DMS79 treated with DMSO at 0.1 percent for 48 hours (cell line): Measurements from ENCODE around the gene GRIFIN.
"Not testable (repeated sequence)": the region's sequence is repeated elsewhere in the genome, so short reads cannot be mapped to it uniquely, and the experiment has no call there.

Experiments used
- DNase-seq: peaks from one replicate; lab custom pipeline; 2025; lab: John Stamatoyannopoulos, UW

Gene GRIFIN

DNA sequence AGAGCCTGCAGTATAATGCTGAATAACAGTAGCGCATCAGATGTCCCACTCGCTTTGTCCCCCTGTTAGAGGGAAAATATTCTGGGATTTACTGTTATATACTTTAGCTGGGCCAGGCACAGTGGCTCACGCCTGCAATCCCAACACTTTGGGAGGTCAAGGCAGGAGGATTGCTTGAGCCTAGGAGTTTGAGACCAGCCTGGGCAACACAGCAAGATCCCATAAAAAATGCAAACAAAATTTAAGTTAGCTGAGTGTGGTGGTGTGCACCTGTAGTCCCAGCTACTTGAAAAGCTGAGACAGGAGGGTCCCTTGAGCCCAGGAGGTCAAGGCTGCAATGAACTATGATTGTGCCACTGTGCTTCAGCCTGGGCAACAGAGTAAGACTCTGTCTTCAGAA lies 22.3 kb downstream of the GRIFIN start:
- DNase-seq = not testable (repeated sequence)

DNA sequence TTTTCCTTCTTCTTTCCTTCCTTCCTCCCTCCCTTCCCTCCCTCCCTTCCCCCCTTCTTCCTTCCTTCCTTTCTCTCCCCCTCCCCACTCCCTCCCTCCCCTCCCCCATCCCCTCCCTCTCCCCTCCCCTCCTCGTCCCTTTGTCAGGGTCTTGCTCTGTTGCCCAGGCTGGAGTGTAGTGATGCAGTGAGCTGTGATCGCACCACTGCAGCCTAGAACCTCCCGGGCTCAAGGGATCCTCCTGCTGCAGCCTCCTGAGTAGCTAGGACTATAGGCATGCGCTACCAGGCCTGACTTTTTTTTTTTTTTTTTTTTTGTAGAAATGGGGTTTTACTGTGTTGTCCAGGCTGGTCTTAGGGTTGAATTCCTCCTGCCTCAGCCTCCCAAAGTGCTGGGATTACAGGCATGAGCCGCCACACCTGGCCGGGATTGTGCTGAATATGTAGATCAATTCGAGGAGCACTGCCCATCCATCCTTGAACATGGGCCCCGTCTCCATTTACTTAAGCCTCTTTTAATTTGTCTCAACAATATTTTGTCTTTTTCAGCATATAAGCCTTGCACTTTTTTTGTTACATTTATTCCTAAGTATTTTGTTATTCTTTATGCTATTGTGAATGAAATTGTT lies 23.4 kb downstream of the GRIFIN start:
- DNase-seq = no peak

GRCh38 chr7:2452074-2452507 lies 24.1 kb downstream of the GRIFIN start:
- DNase-seq = no peak

GRCh38 chr7:2451171-2452073 lies 24.8 kb downstream of the GRIFIN start:
- DNase-seq = peak; percentile 52

GRCh38 chr7:2450198-2451107 lies 25.7 kb downstream of the GRIFIN start:
- no peak for DNase-seq

DNA sequence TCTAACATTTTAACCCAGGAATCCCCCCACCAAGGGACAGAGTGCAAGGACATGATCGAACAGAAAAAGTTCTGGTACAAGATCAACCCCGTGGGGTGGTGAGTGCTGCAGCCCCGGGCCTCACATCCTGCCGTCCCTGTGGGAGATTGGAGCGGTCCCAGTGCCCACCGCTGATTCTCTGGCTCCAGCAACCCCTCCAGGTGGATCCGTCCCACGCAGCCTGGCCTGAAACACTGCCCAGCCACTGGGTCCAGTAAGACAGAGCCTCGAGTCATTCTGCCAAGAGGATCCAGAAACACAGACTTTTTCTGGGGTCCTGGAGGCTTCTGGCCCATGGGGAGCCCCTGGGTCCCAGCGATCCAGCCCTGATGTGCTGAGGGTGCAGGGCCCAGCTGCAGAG lies 29.5 kb downstream of the GRIFIN start:
- no peak for DNase-seq

GRCh38 chr7:2445898-2446555 lies 30.2 kb downstream of the GRIFIN start:
- DNase-seq = no peak

DNA sequence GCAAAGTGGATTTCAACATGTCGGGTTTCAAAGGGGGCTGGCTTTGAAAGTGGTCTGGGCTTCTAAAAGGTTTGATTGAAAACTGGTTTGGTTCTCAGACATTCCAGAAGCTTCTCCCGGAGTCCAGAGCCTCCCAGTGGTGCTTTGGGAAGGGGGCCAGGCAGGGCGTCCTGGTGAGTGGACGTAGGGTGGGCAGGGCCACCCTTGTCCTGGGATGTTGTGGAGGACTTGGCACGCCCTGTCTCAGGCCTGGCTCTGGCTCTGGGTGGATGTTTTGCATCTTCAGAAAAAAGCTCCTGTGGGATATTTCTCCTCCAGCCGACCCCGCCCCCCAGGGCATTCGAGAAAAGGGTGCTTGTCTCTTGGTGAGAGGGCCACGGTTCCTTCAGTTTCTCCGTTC lies 31.2 kb downstream of the GRIFIN start:
- no peak for DNase-seq

GRCh38 chr7:2444476-2444875 lies 31.7 kb downstream of the GRIFIN start:
- no peak for DNase-seq

DNA sequence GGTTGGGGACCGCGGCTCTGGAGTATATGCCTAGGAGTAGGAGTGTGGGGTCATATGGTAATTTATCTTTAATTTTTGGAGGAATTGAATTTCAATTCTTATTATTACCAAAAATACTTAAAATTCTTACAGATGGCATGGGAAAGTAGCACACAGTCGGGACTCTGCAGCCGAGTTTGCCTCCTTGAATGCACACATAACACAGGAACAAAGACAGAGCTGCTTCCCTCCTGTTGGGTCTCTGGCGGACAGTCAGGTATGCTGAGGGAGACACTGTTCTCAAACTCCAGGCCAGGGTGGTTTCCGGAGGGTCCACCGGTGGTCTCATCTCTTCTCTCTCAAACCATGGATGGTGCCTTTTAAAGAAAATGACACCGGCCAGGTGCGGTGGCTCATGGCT lies 32.7 kb downstream of the GRIFIN start:
- DNase-seq = no peak

- DNase-seq = no peak
Observed at GRCh38 chr7:2441430-2442058, 34.7 kb downstream of the GRIFIN start.

DNA sequence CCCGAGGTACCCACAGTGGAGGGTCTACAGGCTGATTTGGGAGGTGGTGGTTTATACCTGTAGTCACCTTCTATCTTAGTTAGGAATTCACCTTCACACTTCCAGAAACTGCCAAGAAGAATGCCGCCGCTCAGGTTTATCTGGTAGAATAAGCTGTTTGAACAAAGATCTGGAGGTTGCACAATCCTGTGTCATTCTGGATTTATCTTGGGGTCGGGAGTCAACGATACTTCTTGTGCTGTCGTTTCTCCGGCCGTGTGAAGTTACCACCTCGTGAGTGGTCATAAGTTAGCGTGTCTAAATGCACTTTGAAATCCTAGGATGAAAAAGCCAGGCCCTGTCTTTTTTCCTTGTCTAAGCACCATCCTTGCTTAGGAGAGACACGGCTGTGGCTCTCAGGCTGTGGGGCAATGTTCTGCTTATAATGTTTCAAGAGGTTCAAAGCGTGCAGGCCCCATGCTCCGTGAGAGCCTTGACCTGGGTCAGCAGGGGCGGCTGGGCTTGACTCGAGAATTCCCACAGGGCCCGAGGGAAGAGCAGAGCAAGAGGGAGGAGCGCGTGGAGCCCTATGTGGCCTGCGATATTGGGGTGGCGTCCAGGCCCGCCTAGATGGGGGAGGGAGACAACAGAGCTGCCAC lies 35.5 kb downstream of the GRIFIN start:
- DNase-seq = no peak

- DNase-seq = no peak
Observed at GRCh38 chr7:2438775-2439174, 37.4 kb downstream of the GRIFIN start.

DNA sequence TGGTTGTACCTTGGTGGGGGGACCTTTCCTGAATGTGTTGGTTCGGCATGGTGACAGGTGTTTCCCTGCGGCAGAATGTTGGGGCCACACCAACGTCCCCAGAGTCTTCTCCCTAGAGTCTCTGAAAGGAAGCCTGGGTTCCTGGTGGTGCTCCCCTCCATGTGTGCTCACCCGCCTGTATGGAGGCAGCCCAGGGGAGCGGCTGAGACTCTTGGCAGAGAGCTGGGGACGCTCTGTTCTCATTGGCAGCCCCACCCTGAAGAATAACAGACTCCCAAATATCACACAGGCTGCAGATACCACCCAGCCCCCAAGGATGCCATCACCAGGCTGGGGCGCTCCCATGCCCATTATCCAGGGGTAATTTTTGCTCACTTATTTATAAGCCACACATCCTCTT lies 38.0 kb downstream of the GRIFIN start:
- DNase-seq = no peak

DNA sequence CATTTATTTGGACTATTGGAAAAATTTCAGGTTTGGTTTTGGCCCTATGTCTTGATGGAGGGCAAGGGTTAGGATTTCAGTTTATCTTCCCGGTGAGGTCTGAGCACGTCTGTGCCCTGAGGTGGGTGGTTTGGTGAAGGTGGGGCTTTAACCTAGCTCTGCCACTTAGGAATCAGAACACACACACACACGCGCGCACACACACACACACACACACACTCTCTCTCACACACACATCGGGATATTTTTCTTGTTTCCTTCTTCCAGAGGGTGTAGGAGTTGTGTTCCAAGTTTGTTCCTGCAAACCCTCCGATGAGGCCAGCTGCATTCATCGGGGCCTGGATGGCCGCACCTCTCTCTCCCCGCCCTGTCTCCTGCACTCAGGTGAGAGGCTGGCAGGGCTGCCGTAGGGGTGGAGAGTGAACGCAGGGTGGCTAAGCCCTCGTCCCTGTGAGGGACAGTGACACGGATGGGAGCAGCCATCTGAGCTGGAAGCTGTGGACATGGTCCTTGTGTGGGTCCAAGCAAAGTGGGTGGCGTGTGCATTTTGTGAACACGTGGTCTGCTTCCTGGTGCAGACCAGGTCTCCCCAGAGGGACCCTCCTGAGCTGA lies 38.6 kb downstream of the GRIFIN start:
- DNase-seq = no peak

- DNase-seq = no peak
Observed at GRCh38 chr7:2437136-2437535, 39.1 kb downstream of the GRIFIN start.

GRCh38 chr7:2436341-2437104 lies 39.7 kb downstream of the GRIFIN start:
- no peak for DNase-seq

DNA sequence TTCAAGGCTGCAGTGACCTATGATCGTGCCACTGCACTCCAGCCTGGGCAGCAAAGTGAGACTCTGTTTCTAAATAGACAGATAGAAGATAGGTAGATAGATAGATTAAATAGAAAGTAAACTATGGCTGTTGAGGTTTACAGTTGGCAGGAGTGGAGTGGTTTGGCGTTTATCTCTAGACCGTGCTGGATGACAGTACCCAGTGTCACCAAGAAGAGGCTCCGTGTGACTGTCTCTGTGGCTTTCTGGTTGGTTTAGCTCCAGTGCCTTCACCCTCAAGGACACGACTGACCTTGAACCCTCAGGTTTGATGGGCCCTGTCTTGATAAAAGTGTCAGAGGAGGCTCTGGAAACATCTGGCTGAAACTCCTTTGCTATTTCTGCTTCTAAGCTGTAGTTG lies 41.1 kb downstream of the GRIFIN start:
- no peak for DNase-seq

DNA sequence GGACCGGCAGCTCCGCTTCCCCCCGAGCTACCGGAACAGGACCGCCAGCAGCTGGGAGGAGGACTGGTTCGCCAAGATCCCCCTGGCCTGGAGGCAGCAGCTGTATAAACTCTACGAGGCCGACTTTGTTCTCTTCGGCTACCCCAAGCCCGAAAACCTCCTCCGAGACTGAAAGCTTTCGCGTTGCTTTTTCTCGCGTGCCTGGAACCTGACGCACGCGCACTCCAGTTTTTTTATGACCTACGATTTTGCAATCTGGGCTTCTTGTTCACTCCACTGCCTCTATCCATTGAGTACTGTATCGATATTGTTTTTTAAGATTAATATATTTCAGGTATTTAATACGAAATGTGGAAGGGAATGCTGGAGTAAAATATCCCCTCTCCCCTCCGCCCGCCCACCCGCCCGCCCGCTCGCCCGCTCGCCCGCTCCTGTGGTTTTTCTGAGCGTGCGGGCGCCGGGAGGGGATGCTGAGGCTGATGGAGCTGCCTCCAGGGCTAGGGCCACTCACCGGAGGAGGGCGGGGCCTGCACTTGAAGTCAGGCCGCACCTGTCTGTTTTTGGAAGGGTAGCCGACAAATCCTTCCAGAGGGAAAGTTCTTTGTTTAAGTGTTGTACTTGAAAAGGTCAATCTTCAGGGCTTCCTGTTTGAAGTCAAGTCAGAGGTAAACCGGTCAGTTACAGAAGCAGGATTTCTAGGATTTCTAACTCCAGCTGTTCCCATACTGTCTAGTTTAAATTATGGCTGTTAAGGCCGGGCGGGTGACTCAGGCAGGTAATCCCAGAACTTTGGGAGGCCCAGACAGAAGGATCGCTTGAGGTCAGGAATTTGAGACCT lies 42.3 kb downstream of the GRIFIN start:
- no peak for DNase-seq
